ENCODE results near the gene RPS24. TPM values are rescaled to one million over a fixed set of nuclear protein-coding genes. Genes with fewer than 3 reads are reported as not detected.

RPS24 gene
- total and polyA plus RNA-seq, 7 experiments from 2014 or later, result 1,173 to 2,466 (median 1,582) TPM

DNA sequence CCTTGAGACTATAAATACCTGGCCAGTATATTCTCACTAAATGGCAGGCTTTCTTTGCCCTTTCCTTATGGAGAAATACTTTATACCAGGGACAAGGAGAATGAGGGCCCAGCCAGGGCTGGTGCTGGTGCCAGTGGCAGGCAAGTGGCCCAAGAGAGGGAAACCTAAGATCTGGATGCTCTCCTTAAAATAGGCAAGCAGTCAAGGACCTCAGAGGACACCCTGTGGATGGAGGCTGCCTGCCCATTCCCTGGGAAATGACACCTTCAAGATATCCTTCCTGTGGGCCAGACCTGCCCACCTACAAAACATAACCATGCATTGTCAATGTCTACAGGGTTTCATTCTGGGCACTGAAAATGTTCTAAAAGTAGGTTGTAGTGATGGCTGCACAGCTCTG, 33.5 kb upstream of the RPS24 start:
- no peak overlapping the region for H3K27ac ChIP-seq (ENCODE audit: low read depth, low read length)
- H3K4me1 Mint-ChIP-seq, result peaks cover 0 to 4% (median 3%) of the 10 kb centered on the region in 7 donors
- intact Hi-C loops (cut with micrococcal nuclease), result no loop called here
- CTCF ChIA-PET, result no interaction called here
- H3K27me3 Mint-ChIP-seq, result no peaks in the 10 kb centered on the region
- POLR2A ChIA-PET, result no interaction called here
- H3K27ac Mint-ChIP-seq, result no peak overlapping the region
- H3K36me3 Mint-ChIP-seq, result peaks cover 29 to 84% (median 51%) of the 10 kb centered on the region in 5 donors
- no peak for DNase-seq
- H3K27me3 ChIP-seq (ENCODE audit: control insufficient read depth in 2 of 2, insufficient read depth in 2 of 2, low read length in 2 of 2), result no peaks in the 10 kb centered on the region
- no peak overlapping the region for H3K4me3 ChIP-seq (ENCODE audit: low read length)
- H3K4me1 ChIP-seq (ENCODE audit: control insufficient read depth in 2 of 2, insufficient read depth in 2 of 2, low read length in 2 of 2), result no peaks in the 10 kb centered on the region
- peaks cover 20 to 58% (median 21%) of the 10 kb centered on the region in 3 experiments for H3K36me3 ChIP-seq (ENCODE audit: control insufficient read depth in 2 of 3, insufficient read depth in 3 of 3, low read length in 3 of 3)
- no peak overlapping the region for H3K4me3 Mint-ChIP-seq
- no peak for ATAC-seq
- no peaks in the 10 kb centered on the region for H3K9me3 Mint-ChIP-seq
- no peaks in the 10 kb centered on the region for H3K9me3 ChIP-seq (ENCODE audit: control insufficient read depth in 2 of 3, low read length in 3 of 3)

- DNase-seq (no peak), ATAC-seq (no peak)
- no peaks in the 10 kb centered on the region for H3K9me3 ChIP-seq (ENCODE audit: control insufficient read depth in 2 of 3, low read length in 3 of 3)
- H3K4me3 ChIP-seq (ENCODE audit: low read length), result no peak overlapping the region
- Mint-ChIP-seq H3K9me3 (no peaks in the 10 kb centered on the region), H3K27ac (peak overlapping the region in 2 of 9 donors; percentile 1 to 21), H3K4me3 (no peak overlapping the region), H3K4me1 (peaks cover 0 to 6% (median 3%) of the 10 kb centered on the region in 7 donors), H3K36me3 (peaks cover 36 to 90% (median 49%) of the 10 kb centered on the region in 5 donors), H3K27me3 (no peaks in the 10 kb centered on the region)
- no peaks in the 10 kb centered on the region for H3K4me1 ChIP-seq (ENCODE audit: control insufficient read depth in 2 of 2, insufficient read depth in 2 of 2, low read length in 2 of 2)
- H3K27me3 ChIP-seq (ENCODE audit: control insufficient read depth in 2 of 2, insufficient read depth in 2 of 2, low read length in 2 of 2), result no peaks in the 10 kb centered on the region
- H3K27ac ChIP-seq (ENCODE audit: low read depth, low read length), result no peak overlapping the region
- CTCF ChIA-PET, result no interaction called here
- intact Hi-C loops (cut with micrococcal nuclease), result no loop called here
- POLR2A ChIA-PET, result no interaction called here
- peaks cover 22 to 66% (median 27%) of the 10 kb centered on the region in 3 experiments for H3K36me3 ChIP-seq (ENCODE audit: control insufficient read depth in 2 of 3, insufficient read depth in 3 of 3, low read length in 3 of 3)
Observed at GRCh38 chr10:78000956-78001472, 32.6 kb upstream of the RPS24 start.

DNA sequence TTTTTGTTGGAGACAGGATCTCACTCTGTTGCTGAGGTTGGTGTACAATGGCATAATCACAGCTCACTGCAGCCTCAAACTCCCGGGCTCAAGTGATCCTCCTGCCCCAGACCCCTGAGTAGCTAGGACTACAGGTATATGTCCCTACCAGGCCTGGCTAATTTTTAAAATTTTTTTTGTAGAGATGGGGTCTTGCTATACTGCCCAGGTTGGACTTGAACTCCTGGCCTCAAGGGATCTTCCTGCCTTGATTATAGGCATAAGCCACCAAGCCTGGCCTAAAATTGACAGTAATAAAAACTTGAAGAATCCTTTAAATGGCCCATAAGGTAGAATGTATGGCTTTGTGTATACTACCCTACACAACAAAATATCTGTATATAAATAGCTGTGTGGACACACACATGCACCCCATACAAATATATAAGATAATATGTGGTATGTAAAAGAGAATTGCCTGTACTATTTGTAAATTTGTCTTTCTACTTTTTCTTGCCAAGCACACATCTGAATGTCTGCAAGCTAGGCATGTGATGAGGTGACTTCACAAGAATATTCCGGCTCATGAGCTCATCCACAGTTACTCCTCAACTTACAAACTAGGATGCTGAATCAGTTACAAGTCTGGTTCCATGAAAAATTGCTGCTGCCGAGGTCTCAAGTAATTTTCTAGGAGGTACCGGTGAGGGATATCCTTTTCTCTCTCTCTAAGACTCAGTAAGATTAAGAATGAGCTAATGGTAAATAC, 30.9 kb upstream of the RPS24 start:
- CTCF ChIA-PET, result no interaction called here
- Mint-ChIP-seq H3K9me3 (peaks cover 0 to 3% (median 0%) of the 10 kb centered on the region in 11 donors), H3K27ac (no peak overlapping the region), H3K4me3 (no peak overlapping the region), H3K4me1 (peaks cover 0 to 6% (median 0%) of the 10 kb centered on the region in 7 donors), H3K36me3 (peaks cover 40 to 90% (median 48%) of the 10 kb centered on the region in 5 donors), H3K27me3 (no peaks in the 10 kb centered on the region)
- Histone ChIP-seq H3K9me3 (ENCODE audit: control insufficient read depth in 2 of 3, low read length in 3 of 3) (no peaks in the 10 kb centered on the region), H3K27me3 (ENCODE audit: control insufficient read depth in 2 of 2, insufficient read depth in 2 of 2, low read length in 2 of 2) (no peaks in the 10 kb centered on the region), H3K4me3 (ENCODE audit: low read length) (no peak overlapping the region), H3K4me1 (ENCODE audit: control insufficient read depth in 2 of 2, insufficient read depth in 2 of 2, low read length in 2 of 2) (no peaks in the 10 kb centered on the region), H3K36me3 (ENCODE audit: control insufficient read depth in 2 of 3, insufficient read depth in 3 of 3, low read length in 3 of 3) (peaks cover 26 to 81% (median 27%) of the 10 kb centered on the region in 3 experiments), H3K27ac (ENCODE audit: low read depth, low read length) (no peak overlapping the region)
- POLR2A ChIA-PET, result no interaction called here
- intact Hi-C loops (cut with micrococcal nuclease), result no loop called here
- no peak for ATAC-seq
- DNase-seq, result no peak

DNA sequence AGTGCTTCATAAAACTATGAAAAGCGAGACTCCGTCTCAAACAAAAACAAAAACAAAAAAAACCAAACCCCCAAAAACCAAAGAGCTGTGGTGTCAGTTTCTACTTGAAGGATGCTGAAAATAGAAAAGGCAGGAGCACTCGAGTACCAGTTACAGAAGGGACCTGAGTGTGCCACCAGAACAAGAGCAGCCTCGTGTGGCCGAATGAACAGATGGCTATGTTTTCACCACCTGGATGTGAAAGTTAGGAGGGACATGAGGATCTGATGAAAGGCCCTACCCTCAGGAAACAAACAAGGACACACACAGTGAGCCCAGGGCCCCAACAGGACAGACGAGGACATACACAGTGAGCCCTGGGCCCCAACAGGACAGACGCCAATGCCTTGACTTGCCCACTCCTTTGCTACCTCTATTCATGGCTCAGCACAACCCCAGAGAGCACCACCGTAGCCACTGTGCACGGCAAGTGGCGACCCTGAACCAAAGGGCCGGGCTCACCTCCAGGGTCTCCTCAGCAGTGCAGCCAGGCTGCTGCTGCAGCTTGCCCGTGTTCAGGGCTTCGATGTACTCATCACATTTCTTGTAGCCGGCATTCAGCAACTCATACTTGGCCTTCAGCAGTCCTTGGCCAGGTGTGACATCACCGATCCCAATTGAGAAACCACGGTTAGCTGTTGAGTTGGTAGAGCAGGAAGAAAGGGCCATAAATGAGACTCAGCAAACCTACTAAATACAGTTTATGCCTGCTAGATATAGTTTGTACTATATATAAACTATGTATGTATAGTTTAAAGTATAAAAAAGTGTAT, 29.2 kb upstream of the RPS24 start:
- Histone ChIP-seq H3K27me3 (ENCODE audit: control insufficient read depth in 2 of 2, insufficient read depth in 2 of 2, low read length in 2 of 2) (no peaks in the 10 kb centered on the region), H3K27ac (ENCODE audit: low read depth, low read length) (no peak overlapping the region), H3K36me3 (ENCODE audit: control insufficient read depth in 2 of 3, insufficient read depth in 3 of 3, low read length in 3 of 3) (peaks cover 30 to 91% (median 30%) of the 10 kb centered on the region in 3 experiments), H3K4me1 (ENCODE audit: control insufficient read depth in 2 of 2, insufficient read depth in 2 of 2, low read length in 2 of 2) (no peaks in the 10 kb centered on the region), H3K9me3 (ENCODE audit: control insufficient read depth in 2 of 3, low read length in 3 of 3) (no peaks in the 10 kb centered on the region), H3K4me3 (ENCODE audit: low read length) (no peak overlapping the region)
- peaks cover 0 to 3% (median 0%) of the 10 kb centered on the region in 11 donors for H3K9me3 Mint-ChIP-seq
- DNase-seq (no peak), ATAC-seq (no peak)
- H3K27me3 Mint-ChIP-seq, result no peaks in the 10 kb centered on the region
- intact Hi-C loops (cut with micrococcal nuclease), result no loop called here
- H3K4me1 Mint-ChIP-seq, result peaks cover 0 to 6% (median 0%) of the 10 kb centered on the region in 7 donors
- ChIA-PET CTCF (no interaction called here), POLR2A (no interaction called here)
- peaks cover 34 to 84% (median 50%) of the 10 kb centered on the region in 5 donors for H3K36me3 Mint-ChIP-seq
- H3K4me3 Mint-ChIP-seq, result no peak overlapping the region
- H3K27ac Mint-ChIP-seq, result no peak overlapping the region

DNA sequence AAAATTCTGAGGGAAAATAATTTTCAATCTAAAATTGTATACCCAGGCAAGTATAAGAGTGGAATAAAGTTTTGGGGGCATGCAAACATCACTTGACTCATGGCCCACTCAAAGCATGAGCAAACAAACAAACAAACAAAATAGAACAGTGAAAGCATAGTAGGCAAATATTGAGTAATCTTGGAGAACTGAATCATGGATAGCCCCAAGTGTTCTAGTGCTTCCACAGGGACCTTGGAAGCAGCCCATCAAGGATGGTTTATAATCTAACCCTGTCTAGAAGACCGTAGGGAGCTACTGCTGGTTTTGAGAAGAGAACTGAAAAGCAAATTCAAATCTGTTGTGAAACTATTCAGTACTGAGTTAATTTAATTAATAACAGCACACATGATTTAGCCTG, 26.5 kb upstream of the RPS24 start:
- Histone ChIP-seq H3K36me3 (ENCODE audit: control insufficient read depth in 2 of 3, insufficient read depth in 3 of 3, low read length in 3 of 3) (peaks cover 32 to 91% (median 34%) of the 10 kb centered on the region in 3 experiments), H3K27me3 (ENCODE audit: control insufficient read depth in 2 of 2, insufficient read depth in 2 of 2, low read length in 2 of 2) (no peaks in the 10 kb centered on the region), H3K27ac (ENCODE audit: low read depth, low read length) (no peak overlapping the region), H3K4me1 (ENCODE audit: control insufficient read depth in 2 of 2, insufficient read depth in 2 of 2, low read length in 2 of 2) (no peaks in the 10 kb centered on the region), H3K4me3 (ENCODE audit: low read length) (no peak overlapping the region), H3K9me3 (ENCODE audit: control insufficient read depth in 2 of 3, low read length in 3 of 3) (no peaks in the 10 kb centered on the region)
- H3K4me1 Mint-ChIP-seq, result peaks cover 0 to 2% (median 0%) of the 10 kb centered on the region in 7 donors
- POLR2A ChIA-PET, result no interaction called here
- peaks cover 27 to 79% (median 48%) of the 10 kb centered on the region in 5 donors for H3K36me3 Mint-ChIP-seq
- DNase-seq (no peak), ATAC-seq (no peak)
- peaks cover 0 to 3% (median 0%) of the 10 kb centered on the region in 11 donors for H3K9me3 Mint-ChIP-seq
- H3K27me3 Mint-ChIP-seq, result no peaks in the 10 kb centered on the region
- no peak overlapping the region for H3K4me3 Mint-ChIP-seq
- intact Hi-C loops (cut with micrococcal nuclease), result no loop called here
- CTCF ChIA-PET, result no interaction called here
- no peak overlapping the region for H3K27ac Mint-ChIP-seq

- no peaks in the 10 kb centered on the region for H3K27me3 ChIP-seq (ENCODE audit: control insufficient read depth in 2 of 2, insufficient read depth in 2 of 2, low read length in 2 of 2)
- H3K9me3 Mint-ChIP-seq, result peaks cover 0 to 3% (median 0%) of the 10 kb centered on the region in 11 donors
- peaks cover 17 to 65% (median 48%) of the 10 kb centered on the region in 5 donors for H3K36me3 Mint-ChIP-seq
- H3K4me3 ChIP-seq (ENCODE audit: low read length), result no peak overlapping the region
- intact Hi-C loops (cut with micrococcal nuclease), result no loop called here
- no peaks in the 10 kb centered on the region for H3K9me3 ChIP-seq (ENCODE audit: control insufficient read depth in 2 of 3, low read length in 3 of 3)
- no peak overlapping the region for H3K27ac Mint-ChIP-seq
- H3K36me3 ChIP-seq (ENCODE audit: control insufficient read depth in 2 of 3, insufficient read depth in 3 of 3, low read length in 3 of 3), result peaks cover 33 to 91% (median 36%) of the 10 kb centered on the region in 3 experiments
- ATAC-seq (no peak), DNase-seq (no peak)
- no peaks in the 10 kb centered on the region for H3K4me1 ChIP-seq (ENCODE audit: control insufficient read depth in 2 of 2, insufficient read depth in 2 of 2, low read length in 2 of 2)
- no peak overlapping the region for H3K27ac ChIP-seq (ENCODE audit: low read depth, low read length)
- H3K4me1 Mint-ChIP-seq, result peaks cover 0 to 2% (median 0%) of the 10 kb centered on the region in 7 donors
- ChIA-PET CTCF (no interaction called here), POLR2A (no interaction called here)
- no peaks in the 10 kb centered on the region for H3K27me3 Mint-ChIP-seq
- no peak overlapping the region for H3K4me3 Mint-ChIP-seq
Observed at GRCh38 chr10:78009662-78010061, 24.0 kb upstream of the RPS24 start.
